Vagina (tissue), 2 donors: ENCODE results near the gene ILK. TPM values are rescaled to one million over a fixed set of nuclear protein-coding genes. Genes with fewer than 3 reads are reported as not detected.

Source experiments
- DNase-seq, 2 donors: peaks; one replicate each; pipeline ENCODE4 v3.0.0-alpha.2; 2017; ENCODE audit errors: extremely low spot score in 2 of 2
- H3K27ac ChIP-seq: fragments of 200-600 bp; sonication (generic); one replicate; pipeline ENCODE4 v1.5.1; 2019
- H3K27me3 ChIP-seq: fragments of 200-600 bp; sonication (generic); one replicate; pipeline ENCODE4 v1.5.1; 2019
- H3K36me3 ChIP-seq, 2 donors: fragments of 200-600 bp; sonication (generic); one replicate each; pipeline ENCODE4 v1.5.1; 2017 to 2019
- H3K4me1 ChIP-seq: fragments of 200-600 bp; sonication (generic); one replicate; pipeline ENCODE4 v1.5.1; 2019
- H3K4me3 ChIP-seq, 2 donors: fragments of 200-600 bp; sonication (generic); 1 replicate in 1 of 2; 2 replicates in 1 of 2; pipeline ENCODE4 v1.5.1; 2016 to 2019
- H3K9me3 ChIP-seq: fragments of 200-600 bp; sonication (generic); one replicate; pipeline ENCODE4 v1.5.1; 2019
- POLR2A ChIP-seq, 2 donors: fragments of 450-650 bp; IDR thresholded peaks; one replicate each; pipeline ENCODE4 v1.6.1; 2017; ENCODE audit warnings: antibody characterized with exemption in 2 of 2, mild to moderate bottlenecking in 2 of 2, moderate library complexity in 2 of 2
- POLR2AphosphoS5 ChIP-seq, 2 donors: sonication (generic); formaldehyde crosslinking; IDR thresholded peaks; one replicate each; pipeline ENCODE4 v1.9.0; 2017; ENCODE audit warnings: antibody characterized with exemption in 2 of 2, mild to moderate bottlenecking in 2 of 2, low read depth in 1 of 2; ENCODE audit not compliant: insufficient read depth in 1 of 2
- intact Hi-C: fragments of 100-400 bp; cut with DNase I; formaldehyde crosslinking; loops from one replicate; pipeline ENCODE4 v1.15.1; 2023
- total RNA-seq: library from RNA; depleted of rRNA; stranded (reverse); fragments of >200 nt; gene quantifications from one replicate; pipeline ENCODE4 v1.2.3, GENCODE V29; 2016
- TF ChIP-seq, protein P1 (sequence below), 3 experiments: fragments of 450-650 bp in 2 of 3; fragments of 200-600 bp in 1 of 3; sonication (generic) in 1 of 3; IDR thresholded peaks; one replicate each; pipeline ENCODE4 v1.5.1; 2017 to 2019; ENCODE audit warnings: antibody characterized with exemption in 3 of 3, mild to moderate bottlenecking in 2 of 3, moderate library complexity in 2 of 3

The ILK gene
- total RNA-seq, 1 donor from 2014 or later: 149 TPM

DNA sequence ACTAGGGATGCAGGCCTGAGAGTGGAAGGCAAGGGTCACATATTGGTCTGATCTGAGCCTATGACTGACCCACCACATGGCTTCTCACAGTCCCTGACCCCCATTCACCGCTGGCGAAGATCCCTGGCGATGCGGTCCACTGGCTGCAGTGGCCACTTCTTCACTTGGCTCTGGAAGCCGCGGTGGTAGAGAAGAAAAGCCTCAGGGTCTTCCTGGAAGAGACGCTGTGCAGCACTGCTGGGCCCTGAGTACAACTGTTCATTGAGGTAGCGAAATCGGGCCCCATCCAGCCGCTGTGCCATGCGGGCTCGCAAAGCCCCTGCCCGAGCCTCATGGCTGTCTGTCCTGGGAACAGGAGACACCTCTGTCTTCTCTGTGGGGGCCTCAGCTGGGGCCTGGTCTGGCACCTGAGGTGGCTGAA, 2.5 kb upstream of the ILK start:
- intact Hi-C loops: loop anchor here (5.0 to 10.0 kb wide), 2 partner anchors 54 to 81 kb away; partner anchors contain the start of genes DCHS1 and MRPL17
- Histone ChIP-seq H3K4me3 (no peak overlapping the region), H3K27me3 (no peaks in the 10 kb centered on the region), H3K9me3 (no peaks in the 10 kb centered on the region), H3K27ac (no peak overlapping the region), H3K36me3 (peaks cover 0 to 38% of the 10 kb centered on the region in 2 donors), H3K4me1 (peaks cover 48% of the 10 kb centered on the region)
- TF ChIP-seq, protein P1, sequence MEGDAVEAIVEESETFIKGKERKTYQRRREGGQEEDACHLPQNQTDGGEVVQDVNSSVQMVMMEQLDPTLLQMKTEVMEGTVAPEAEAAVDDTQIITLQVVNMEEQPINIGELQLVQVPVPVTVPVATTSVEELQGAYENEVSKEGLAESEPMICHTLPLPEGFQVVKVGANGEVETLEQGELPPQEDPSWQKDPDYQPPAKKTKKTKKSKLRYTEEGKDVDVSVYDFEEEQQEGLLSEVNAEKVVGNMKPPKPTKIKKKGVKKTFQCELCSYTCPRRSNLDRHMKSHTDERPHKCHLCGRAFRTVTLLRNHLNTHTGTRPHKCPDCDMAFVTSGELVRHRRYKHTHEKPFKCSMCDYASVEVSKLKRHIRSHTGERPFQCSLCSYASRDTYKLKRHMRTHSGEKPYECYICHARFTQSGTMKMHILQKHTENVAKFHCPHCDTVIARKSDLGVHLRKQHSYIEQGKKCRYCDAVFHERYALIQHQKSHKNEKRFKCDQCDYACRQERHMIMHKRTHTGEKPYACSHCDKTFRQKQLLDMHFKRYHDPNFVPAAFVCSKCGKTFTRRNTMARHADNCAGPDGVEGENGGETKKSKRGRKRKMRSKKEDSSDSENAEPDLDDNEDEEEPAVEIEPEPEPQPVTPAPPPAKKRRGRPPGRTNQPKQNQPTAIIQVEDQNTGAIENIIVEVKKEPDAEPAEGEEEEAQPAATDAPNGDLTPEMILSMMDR (IDR thresholded peaks at IDR 0.05): no peak
- no peak for TF ChIP-seq POLR2AphosphoS5 (IDR thresholded peaks at IDR 0.05; ENCODE audit: insufficient read depth in 1 of 2, low read depth in 1 of 2)
- no peak for TF ChIP-seq POLR2A (IDR thresholded peaks at IDR 0.05)
- peak in 1 of 2 donors; percentile 85 for DNase-seq

DNA sequence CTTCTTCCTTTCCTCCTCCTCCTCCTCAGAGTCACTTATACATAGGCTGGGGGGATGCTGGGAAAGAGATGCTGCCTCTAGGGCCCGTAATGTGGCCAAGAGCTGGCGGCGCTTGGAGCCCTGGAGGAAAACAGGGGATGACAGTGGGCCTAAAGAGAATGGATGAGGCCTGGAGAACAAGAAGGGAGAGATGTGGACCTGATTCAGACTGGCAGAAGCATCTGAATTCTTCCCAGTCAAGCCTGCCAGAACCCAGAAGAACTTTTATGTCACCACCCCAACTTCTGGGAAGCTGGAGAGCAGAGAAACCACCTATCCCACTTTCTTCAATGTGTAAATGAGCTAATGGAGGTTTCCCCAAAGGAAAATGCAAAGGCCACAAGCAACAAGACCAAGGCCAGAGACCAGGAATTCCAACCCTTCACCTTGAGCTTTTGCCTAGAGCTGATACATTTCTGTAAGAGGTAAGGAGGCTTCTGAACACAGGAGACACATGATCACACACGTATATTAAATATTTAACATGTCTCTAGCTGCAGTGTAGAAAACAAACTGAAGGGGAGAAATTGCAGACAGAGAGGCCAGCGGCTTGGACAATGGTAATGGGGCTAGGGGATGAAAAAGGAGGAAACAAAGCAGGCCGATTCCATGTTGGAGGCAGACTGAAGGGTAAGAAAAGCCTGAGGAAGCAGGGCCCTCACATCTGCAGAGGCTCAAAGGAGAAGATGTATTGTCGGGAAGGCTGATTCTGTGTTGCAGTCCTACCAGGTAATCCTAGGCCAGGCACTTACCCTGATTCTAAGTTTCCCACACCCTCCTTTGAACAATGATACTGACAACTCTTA, 1.3 kb upstream of the ILK start:
- Histone ChIP-seq H3K4me3 (peak overlapping the region; percentile 62 to 85), H3K27ac (peak overlapping the region; percentile 87), H3K4me1 (peaks cover 54% of the 10 kb centered on the region), H3K27me3 (no peaks in the 10 kb centered on the region), H3K9me3 (no peaks in the 10 kb centered on the region), H3K36me3 (peaks cover 0 to 38% of the 10 kb centered on the region in 2 donors)
- intact Hi-C loops: loop anchor here (5.0 to 10.0 kb wide), 2 partner anchors 52 to 80 kb away; partner anchors contain the start of genes DCHS1 and MRPL17
- DNase-seq: peak in 1 of 2 donors; percentile 80
- TF ChIP-seq POLR2AphosphoS5 (IDR thresholded peaks at IDR 0.05; ENCODE audit: insufficient read depth in 1 of 2, low read depth in 1 of 2): no peak
- TF ChIP-seq, protein P1 (IDR thresholded peaks at IDR 0.05): no peak
- no peak for TF ChIP-seq POLR2A (IDR thresholded peaks at IDR 0.05)

DNA sequence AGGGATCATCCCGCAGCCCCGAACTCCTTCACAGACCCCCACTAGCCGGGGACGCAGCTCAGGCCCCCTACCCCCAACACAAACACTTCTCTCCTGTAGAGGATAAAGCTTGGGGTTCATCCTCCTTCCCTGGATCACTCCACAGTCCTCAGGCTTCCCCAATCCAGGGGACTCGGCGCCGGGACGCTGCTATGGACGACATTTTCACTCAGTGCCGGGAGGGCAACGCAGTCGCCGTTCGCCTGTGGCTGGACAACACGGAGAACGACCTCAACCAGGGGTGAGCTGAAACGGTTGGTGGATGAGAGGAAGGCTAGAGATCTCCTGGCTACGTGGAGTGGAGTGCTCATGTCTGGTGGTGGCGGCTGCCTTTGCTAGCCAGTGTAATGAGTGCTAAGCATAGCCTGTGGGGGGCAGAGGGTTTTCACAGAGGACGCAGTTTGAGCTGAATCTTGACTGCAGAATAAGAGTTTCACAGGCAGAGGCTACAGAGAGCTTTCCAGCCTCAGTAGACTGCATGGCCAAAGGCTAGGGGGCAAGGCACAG, 580 bp downstream of the ILK start:
- no peaks in the 10 kb centered on the region for H3K9me3 ChIP-seq
- TF ChIP-seq POLR2A (IDR thresholded peaks at IDR 0.05): no peak
- peak in 1 of 2 donors; percentile 66 for TF ChIP-seq POLR2AphosphoS5 (IDR thresholded peaks at IDR 0.05; ENCODE audit: insufficient read depth in 1 of 2, low read depth in 1 of 2)
- TF ChIP-seq, protein P1 (IDR thresholded peaks at IDR 0.05): peak in 1 of 3 experiments; percentile 7
- H3K4me3 ChIP-seq: peak overlapping the region; percentile 62 to 85
- H3K27me3 ChIP-seq: no peaks in the 10 kb centered on the region
- peak overlapping the region; percentile 87 for H3K27ac ChIP-seq
- DNase-seq: peak in 1 of 2 donors; percentile 91
- peaks cover 0 to 38% of the 10 kb centered on the region in 2 donors for H3K36me3 ChIP-seq
- intact Hi-C loops: loop anchor here (5.0 to 10.0 kb wide), 2 partner anchors 51 to 78 kb away; partner anchors contain the start of genes DCHS1 and MRPL17
- H3K4me1 ChIP-seq: peaks cover 61% of the 10 kb centered on the region

DNA sequence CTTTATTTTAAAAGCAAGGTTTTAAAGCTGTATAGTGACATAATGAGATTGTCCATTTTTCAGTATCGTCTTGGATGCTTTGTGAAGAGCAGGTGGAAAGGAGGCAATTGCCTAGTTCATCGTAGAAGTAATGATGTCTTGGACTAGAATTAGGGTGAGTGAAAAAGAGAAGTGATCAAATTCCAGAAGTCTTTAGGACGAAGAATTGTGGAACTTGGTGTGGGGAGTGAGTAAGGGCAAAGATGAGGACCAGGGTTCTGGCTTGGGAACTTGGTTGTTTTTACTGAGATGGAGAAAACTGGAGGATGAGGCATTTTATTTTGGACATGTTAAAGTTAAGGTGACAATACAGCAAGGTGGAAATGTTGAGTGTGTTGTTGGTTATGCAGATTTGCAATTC, 1.2 kb downstream of the ILK start:
- H3K36me3 ChIP-seq: peaks cover 0 to 38% of the 10 kb centered on the region in 2 donors
- no peaks in the 10 kb centered on the region for H3K27me3 ChIP-seq
- peak overlapping the region; percentile 62 to 85 for H3K4me3 ChIP-seq
- H3K27ac ChIP-seq: peak overlapping the region; percentile 87
- peak in 1 of 2 donors; percentile 16 for DNase-seq
- H3K4me1 ChIP-seq: peaks cover 61% of the 10 kb centered on the region
- intact Hi-C loops: loop anchor here (5.0 to 10.0 kb wide), 2 partner anchors 50 to 78 kb away; partner anchors contain the start of genes DCHS1 and MRPL17
- H3K9me3 ChIP-seq: no peaks in the 10 kb centered on the region
- no peak for TF ChIP-seq POLR2AphosphoS5 (IDR thresholded peaks at IDR 0.05; ENCODE audit: insufficient read depth in 1 of 2, low read depth in 1 of 2)

DNA sequence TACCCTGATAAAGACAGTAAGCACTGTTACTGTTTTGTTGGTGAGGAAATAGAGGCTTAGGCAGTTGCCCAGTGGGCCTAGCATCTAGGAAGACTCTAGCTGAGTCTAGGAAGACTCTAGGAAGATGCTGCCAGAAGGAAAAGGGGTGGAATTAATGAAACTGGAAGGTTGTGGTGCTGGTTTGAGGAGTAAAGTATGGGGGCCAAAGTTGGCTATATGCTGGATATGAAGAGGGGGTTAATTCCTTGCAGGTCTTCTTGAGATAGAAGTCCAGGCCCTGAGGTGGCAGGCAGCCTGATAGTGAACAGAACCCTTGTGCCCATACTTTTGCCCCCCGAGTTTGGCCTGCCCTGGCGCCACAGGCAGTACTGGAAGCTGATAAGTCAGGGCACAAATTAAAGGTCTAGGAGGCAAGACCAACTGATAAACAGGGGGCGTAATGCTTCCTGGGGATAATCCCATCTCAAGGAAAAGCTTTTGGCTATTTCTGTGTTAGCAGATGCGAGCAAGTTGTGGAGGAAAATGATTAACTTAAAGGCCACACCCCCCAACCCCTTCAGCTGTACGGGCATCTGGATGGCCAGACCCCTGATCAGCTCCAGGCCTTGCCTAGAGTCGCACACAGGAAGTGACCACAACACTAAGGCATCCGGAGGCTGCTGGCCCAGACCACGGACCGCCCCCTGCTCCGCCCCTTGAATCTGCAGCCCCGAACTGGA, 3.1 kb downstream of the ILK start:
- Histone ChIP-seq H3K27me3 (no peaks in the 10 kb centered on the region), H3K27ac (peak overlapping the region; percentile 87), H3K4me1 (peaks cover 62% of the 10 kb centered on the region), H3K4me3 (peak overlapping the region; percentile 31 to 35), H3K36me3 (peaks cover 0 to 32% of the 10 kb centered on the region in 2 donors), H3K9me3 (no peaks in the 10 kb centered on the region)
- TF ChIP-seq, protein P1 (IDR thresholded peaks at IDR 0.05): no peak
- TF ChIP-seq POLR2A (IDR thresholded peaks at IDR 0.05) (peak in 1 of 2 donors; percentile 78), POLR2AphosphoS5 (IDR thresholded peaks at IDR 0.05; ENCODE audit: insufficient read depth in 1 of 2, low read depth in 1 of 2) (peak; percentile 94 to 95)
- intact Hi-C loops: loop anchor here (10.0 kb wide), 1 partner anchor 48 kb away; the partner anchor contains the start of gene DCHS1
- peak in 1 of 2 donors; percentile 95 for DNase-seq
